Measurements from ENCODE around the gene MMP21. TPM values are rescaled to one million over a fixed set of nuclear protein-coding genes. Genes with fewer than 3 reads are reported as not detected.

The MMP21 gene
- polyA plus RNA-seq, 4 donors = 0.26 to 0.38 (median 0.31) TPM

- DNase-seq (ENCODE audit: low read depth in 4 of 4, low spot score in 3 of 4) = no peak
Measured at GRCh38 chr10:125766511-125766910, 9.1 kb downstream of the MMP21 start.

GRCh38 chr10:125765835-125766234 is 9.8 kb downstream of the MMP21 start:
- DNase-seq (ENCODE audit: low read depth in 4 of 4, low spot score in 3 of 4) = no peak

- no peak for DNase-seq (ENCODE audit: low read depth in 4 of 4, low spot score in 3 of 4)
Measured at GRCh38 chr10:125762692-125763648, 12.7 kb downstream of the MMP21 start.

- DNase-seq (ENCODE audit: low read depth in 4 of 4, low spot score in 3 of 4) = no peak
Measured at GRCh38 chr10:125761961-125762360, 13.7 kb downstream of the MMP21 start.

- no peak for DNase-seq (ENCODE audit: low read depth in 4 of 4, low spot score in 3 of 4)
Measured at GRCh38 chr10:125757742-125758141, 17.9 kb downstream of the MMP21 start.

- DNase-seq (ENCODE audit: low read depth in 4 of 4, low spot score in 3 of 4) = no peak
Measured at GRCh38 chr10:125756853-125757487, 18.7 kb downstream of the MMP21 start.

- no peak for DNase-seq (ENCODE audit: low read depth in 4 of 4, low spot score in 3 of 4)
Measured at GRCh38 chr10:125756196-125756595, 19.4 kb downstream of the MMP21 start.

- no peak for DNase-seq (ENCODE audit: low read depth in 4 of 4, low spot score in 3 of 4)
Measured at GRCh38 chr10:125747417-125747816, 28.2 kb downstream of the MMP21 start.

GRCh38 chr10:125744909-125745308 is 30.7 kb downstream of the MMP21 start:
- no peak for DNase-seq (ENCODE audit: low read depth in 4 of 4, low spot score in 3 of 4)

GRCh38 chr10:125742465-125742864 is 33.2 kb downstream of the MMP21 start:
- DNase-seq (ENCODE audit: low read depth in 4 of 4, low spot score in 3 of 4) = no peak

GRCh38 chr10:125739994-125740679 is 35.5 kb downstream of the MMP21 start:
- DNase-seq (ENCODE audit: low read depth in 4 of 4, low spot score in 3 of 4) = no peak

GRCh38 chr10:125738206-125738605 is 37.4 kb downstream of the MMP21 start:
- no peak for DNase-seq (ENCODE audit: low read depth in 4 of 4, low spot score in 3 of 4)

- no peak for DNase-seq (ENCODE audit: low read depth in 4 of 4, low spot score in 3 of 4)
Measured at GRCh38 chr10:125734823-125735222, 40.8 kb downstream of the MMP21 start.

GRCh38 chr10:125734148-125734547 is 41.5 kb downstream of the MMP21 start:
- no peak for DNase-seq (ENCODE audit: low read depth in 4 of 4, low spot score in 3 of 4)

- no peak for DNase-seq (ENCODE audit: low read depth in 4 of 4, low spot score in 3 of 4)
Measured at GRCh38 chr10:125727436-125727835, 48.2 kb downstream of the MMP21 start.

- DNase-seq (ENCODE audit: low read depth in 4 of 4, low spot score in 3 of 4) = no peak
Measured at GRCh38 chr10:125726914-125727313, 48.7 kb downstream of the MMP21 start.

- DNase-seq (ENCODE audit: low read depth in 4 of 4, low spot score in 3 of 4) = no peak
Measured at GRCh38 chr10:125722811-125723210, 52.8 kb downstream of the MMP21 start.

- no peak for DNase-seq (ENCODE audit: low read depth in 4 of 4, low spot score in 3 of 4)
Measured at GRCh38 chr10:125721035-125721434, 54.6 kb downstream of the MMP21 start.

- no peak for DNase-seq (ENCODE audit: low read depth in 4 of 4, low spot score in 3 of 4)
Measured at GRCh38 chr10:125720002-125720382, 55.6 kb downstream of the MMP21 start.

GRCh38 chr10:125719173-125720001 is 56.2 kb downstream of the MMP21 start, which contains the start of gene EDRF1:
EDRF1 (plus strand) TSS chr10:125719709; CDS start chr10:125719808, 99 bp downstream.
- DNase-seq (ENCODE audit: low read depth in 4 of 4, low spot score in 3 of 4) = peak; percentile 97 to 99 (median 98)
